Activated T-cell treated with anti-CD3 and anti-CD28 coated beads, Interleukin-2, amount 50 U/mL, for 24 hours (primary cell): ENCODE results near the gene PLAGL2.
A peak's percentile ranks its signal among the peaks of the same experiment; 100 is the strongest.

Experiments used
- DNase-seq: peaks from one replicate; pipeline ENCODE4 v3.0.0-alpha.2; 2020
- H3K27ac Mint-ChIP-seq: 2 replicates; pipeline ENCODE4 v1.8.0; 2020; ENCODE audit warnings: mild to moderate bottlenecking, mixed read lengths
- H3K27me3 Mint-ChIP-seq: 2 replicates; pipeline ENCODE4 v1.8.0; 2020; ENCODE audit warnings: mixed read lengths
- H3K36me3 Mint-ChIP-seq: 2 replicates; pipeline ENCODE4 v1.8.0; 2020; ENCODE audit warnings: low read depth, mixed read lengths
- H3K4me1 Mint-ChIP-seq: 2 replicates; pipeline ENCODE4 v1.8.0; 2020; ENCODE audit warnings: low read depth, mixed read lengths
- H3K4me3 Mint-ChIP-seq: 2 replicates; pipeline ENCODE4 v1.8.0; 2020; ENCODE audit warnings: mild to moderate bottlenecking, moderate library complexity, mixed read lengths
- H3K9me3 Mint-ChIP-seq: 2 replicates; pipeline ENCODE4 v1.8.0; 2020; ENCODE audit warnings: mixed read lengths

The PLAGL2 gene

DNA sequence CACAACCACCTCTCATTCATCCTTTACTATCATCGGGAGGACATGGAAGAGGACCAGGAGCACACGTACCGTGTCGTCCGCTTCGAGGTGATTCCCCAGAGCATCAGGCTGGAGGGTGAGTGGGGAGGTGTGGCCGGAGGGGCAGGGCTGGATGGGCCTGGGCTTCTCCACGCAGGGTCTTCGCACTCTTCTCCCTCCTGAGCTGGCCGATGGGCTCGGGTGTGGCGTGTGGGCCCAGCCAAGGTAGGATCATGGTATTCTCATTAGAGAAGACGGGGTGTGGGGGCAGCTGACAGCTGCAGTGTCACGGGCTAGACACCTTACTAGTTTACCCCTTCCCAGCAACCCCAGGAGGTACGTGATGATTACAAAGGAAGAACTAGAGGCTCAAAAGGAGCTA is 64.6 kb downstream of the PLAGL2 start:
- Mint-ChIP-seq H3K9me3 (no peaks in the 10 kb centered on the region), H3K4me1 (no peaks in the 10 kb centered on the region), H3K27me3 (no peaks in the 10 kb centered on the region), H3K36me3 (peaks cover 97% of the 10 kb centered on the region), H3K27ac (peak overlapping the region; percentile 19), H3K4me3 (no peak overlapping the region)
- DNase-seq: no peak
